ENCODE results near the gene ANO9.

DNA sequence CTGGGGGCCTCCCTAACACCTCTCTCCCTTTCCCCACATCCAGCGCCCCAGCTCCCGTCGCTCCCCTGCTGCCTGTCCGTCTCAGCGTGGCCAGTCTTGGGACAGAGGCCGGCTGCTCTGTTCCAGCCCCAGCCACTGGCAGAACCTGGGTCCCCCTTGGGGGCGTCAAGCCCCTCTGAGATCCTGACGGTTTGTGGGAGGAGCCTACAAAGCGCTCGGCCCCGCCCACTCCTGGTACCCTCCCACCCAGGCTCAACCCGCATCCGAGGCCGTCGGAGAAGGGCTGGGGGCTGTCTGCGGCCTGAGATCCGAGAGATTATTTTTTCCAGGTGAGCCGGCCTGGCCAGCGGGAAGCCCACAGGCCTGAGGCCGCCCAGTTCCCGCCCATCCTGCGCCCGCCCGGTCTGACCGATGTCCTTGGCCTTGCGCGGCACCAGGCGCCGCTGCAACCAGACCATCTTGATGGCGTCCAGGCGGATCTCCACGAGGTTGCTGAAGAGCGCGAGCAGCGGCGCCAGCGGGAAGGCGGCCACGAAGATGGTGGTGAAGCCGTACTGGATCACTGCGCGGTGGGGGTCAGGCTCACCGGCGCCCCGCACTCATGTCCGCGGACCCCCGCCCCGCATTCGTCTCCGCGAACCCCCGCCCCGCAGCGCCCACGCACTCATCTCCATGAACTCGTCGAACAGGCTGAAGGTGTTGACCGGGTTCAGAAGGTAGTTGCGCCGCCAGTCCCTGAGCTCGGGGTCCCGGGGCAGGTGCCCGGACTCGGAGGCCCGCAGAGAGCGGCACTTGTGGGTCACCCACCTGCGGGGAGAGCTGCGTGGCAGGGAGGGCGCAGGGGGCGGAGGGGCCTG, 21.5 kb downstream of the ANO9 start:
- TF ChIP-seq, protein P1, sequence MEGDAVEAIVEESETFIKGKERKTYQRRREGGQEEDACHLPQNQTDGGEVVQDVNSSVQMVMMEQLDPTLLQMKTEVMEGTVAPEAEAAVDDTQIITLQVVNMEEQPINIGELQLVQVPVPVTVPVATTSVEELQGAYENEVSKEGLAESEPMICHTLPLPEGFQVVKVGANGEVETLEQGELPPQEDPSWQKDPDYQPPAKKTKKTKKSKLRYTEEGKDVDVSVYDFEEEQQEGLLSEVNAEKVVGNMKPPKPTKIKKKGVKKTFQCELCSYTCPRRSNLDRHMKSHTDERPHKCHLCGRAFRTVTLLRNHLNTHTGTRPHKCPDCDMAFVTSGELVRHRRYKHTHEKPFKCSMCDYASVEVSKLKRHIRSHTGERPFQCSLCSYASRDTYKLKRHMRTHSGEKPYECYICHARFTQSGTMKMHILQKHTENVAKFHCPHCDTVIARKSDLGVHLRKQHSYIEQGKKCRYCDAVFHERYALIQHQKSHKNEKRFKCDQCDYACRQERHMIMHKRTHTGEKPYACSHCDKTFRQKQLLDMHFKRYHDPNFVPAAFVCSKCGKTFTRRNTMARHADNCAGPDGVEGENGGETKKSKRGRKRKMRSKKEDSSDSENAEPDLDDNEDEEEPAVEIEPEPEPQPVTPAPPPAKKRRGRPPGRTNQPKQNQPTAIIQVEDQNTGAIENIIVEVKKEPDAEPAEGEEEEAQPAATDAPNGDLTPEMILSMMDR (IDR thresholded peaks at IDR 0.05): no peak
- TF ChIP-seq POLR2A (IDR thresholded peaks at IDR 0.05): no peak
